Measurements from ENCODE around the gene NECTIN4. TPM values are rescaled to one million over a fixed set of nuclear protein-coding genes. Genes with fewer than 3 reads are reported as not detected.

Gene NECTIN4
- total and polyA plus RNA-seq, 10 of the 15 experiments (the other 5 are each of a cell fraction or from before 2014, with no cell fraction given) = 2.8 to 8.7 (median 3.7) TPM

GRCh38 chr1:161082483-161082882 is 6.9 kb downstream of the NECTIN4 start (continued):
- no peak for TF ChIP-seq E4F1 (IDR thresholded peaks at IDR 0.05; ENCODE audit: borderline replicate concordance, partially characterized antibody)
- TF ChIP-seq NR2C1 (IDR thresholded peaks at IDR 0.05) = no peak
- TF ChIP-seq ASH2L (IDR thresholded peaks at IDR 0.05; ENCODE audit: borderline replicate concordance, low read depth) = no peak
- no peak for TF ChIP-seq STAT3 (IDR thresholded peaks at IDR 0.05; ENCODE audit: low read depth, low read length)
- no peak for TF ChIP-seq IKZF2 (IDR thresholded peaks at IDR 0.05)
- TF ChIP-seq NR2C2 (IDR thresholded peaks at IDR 0.05; ENCODE audit: borderline replicate concordance, control insufficient read depth, insufficient read length, low read depth) = no peak
- no peak for TF ChIP-seq NFYB (IDR thresholded peaks at IDR 0.05; ENCODE audit: insufficient read depth, low read depth, low read length)
- no peak for TF ChIP-seq NBN (IDR thresholded peaks at IDR 0.05)

GRCh38 chr1:161081519-161081918 is 7.8 kb downstream of the NECTIN4 start:
- no peaks in the 10 kb centered on the region for H3K79me2 ChIP-seq (ENCODE audit: control insufficient read depth, insufficient read depth, low read length)
- H3K4me2 ChIP-seq (ENCODE audit: control insufficient read depth, insufficient read depth) = no peak overlapping the region
- intact Hi-C loops (cut with micrococcal nuclease; ENCODE audit: unreplicated experiment) (no loop called here), in situ Hi-C loops (cut with MboI) (no loop called here)
- 70% methylated on average over 5 of the region's 5 CpGs for WGBS (ENCODE audit: insufficient coverage, insufficient replicate concordance, low lambda C conversion rate, missing lambda C conversion rate)
- no peak overlapping the region for H3K9ac ChIP-seq (ENCODE audit: control insufficient read depth, insufficient read depth, low read length)
- H3K36me3 ChIP-seq (ENCODE audit: control insufficient read depth in 2 of 2, insufficient read depth in 2 of 2, low read length in 1 of 2) = no peaks in the 10 kb centered on the region
- FAIRE-seq (no peak), ATAC-seq (no peak), DNase-seq (ENCODE audit: low read depth, low spot score) (no peak)
- H3K9me3 ChIP-seq (replicated peaks; ENCODE audit: control insufficient read depth, insufficient read depth, low read length) = no peaks in the 10 kb centered on the region
- H3K27me3 ChIP-seq (replicated peaks in 1 of 2; ENCODE audit: control insufficient read depth in 2 of 2, insufficient read depth in 2 of 2, low read length in 1 of 2) = no peaks in the 10 kb centered on the region
- H3K4me3 ChIP-seq = no peak overlapping the region
- ChIA-PET CTCF (no interaction called here), RAD21 (ENCODE audit: unreplicated experiment) (no interaction called here), SMC1A (ENCODE audit: uncharacterized antibody, unreplicated experiment) (interaction anchor here (1.1 kb wide), 1 partner anchor 11 kb away, joined by 4 read pairs; no protein-coding TSS in a partner anchor), POLR2A (no interaction called here)
- BruUV-seq (replicated peaks) = no TSS peak
- no peaks in the 10 kb centered on the region; the same call in 1 of the 2 replicates for H3K4me1 ChIP-seq (ENCODE audit: control insufficient read depth, insufficient read depth, low read length)
- no peak overlapping the region for H3K27ac ChIP-seq (ENCODE audit: control insufficient read depth, insufficient read depth)
- no peaks in the 10 kb centered on the region for H4K20me1 ChIP-seq (ENCODE audit: control insufficient read depth, insufficient read depth)
- no peak overlapping the region for H2AFZ ChIP-seq (ENCODE audit: control insufficient read depth, low read depth, low read length)
- no peak for TF ChIP-seq REST (IDR thresholded peaks at IDR 0.05; ENCODE audit: low read depth, low read length)
- TF ChIP-seq NFIC (IDR thresholded peaks at IDR 0.05; ENCODE audit: low read depth, low read length) = no peak
- no peak for TF ChIP-seq TCF3 (IDR thresholded peaks at IDR 0.05; ENCODE audit: borderline replicate concordance, insufficient read depth, low read depth, low read length)
- TF ChIP-seq MAX (IDR thresholded peaks at IDR 0.05; ENCODE audit: low read depth, low read length) = no peak
- no peak for TF ChIP-seq CEBPZ (IDR thresholded peaks at IDR 0.05; ENCODE audit: low read depth, low read length)
- no peak for TF ChIP-seq MTA2 (IDR thresholded peaks at IDR 0.05; ENCODE audit: low read depth)

All from GM12878 (cell line).